K562 (cell line): ENCODE measurements around the gene TMEM135. TPM values are rescaled to one million over a fixed set of nuclear protein-coding genes. Genes with fewer than 3 reads are reported as not detected.
A peak's percentile ranks its signal among the peaks of the same experiment; 100 is the strongest.

ENCODE experiments used
- CBFA2T2 ChIP-seq: fragments of 450-650 bp; conservative IDR thresholded peaks from 2 replicates; pipeline ENCODE4 v1.6.1; 2017; ENCODE audit warnings: mild to moderate bottlenecking
- CEBPZ ChIP-seq: fragments of 150-350 bp; IDR thresholded peaks from 2 replicates; pipeline ENCODE4 v1.6.1; 2014; ENCODE audit warnings: low read depth, mild to moderate bottlenecking, low read length, borderline replicate concordance
- CHD2 ChIP-seq: IDR thresholded peaks from 2 replicates; pipeline ENCODE4 v1.6.1; 2011; ENCODE audit warnings: low read depth, low read length
- CREB1 ChIP-seq, 2 experiments: sonication (generic) in 1 of 2; formaldehyde crosslinking in 1 of 2; IDR thresholded peaks; 2 replicates each; pipeline versions ENCODE4 v1.6.1 to v1.8.0; 2012 to 2022; ENCODE audit warnings: inconsistent platforms in 1 of 2, mild to moderate bottlenecking in 1 of 2, missing genetic modification reagents in 1 of 2, moderate library complexity in 1 of 2
- ETV1 ChIP-seq: fragments of 450-650 bp; conservative IDR thresholded peaks from 2 replicates; pipeline ENCODE4 v1.6.1; 2016; ENCODE audit warnings: missing genetic modification characterization, control low read depth, low read depth, missing compliant biosample characterization
- KLF16 ChIP-seq: IDR thresholded peaks from 2 replicates; pipeline ENCODE4 v1.6.1; 2016; ENCODE audit warnings: antibody characterized with exemption
- NCOA1 ChIP-seq: fragments of 450-650 bp; IDR thresholded peaks from 2 replicates; pipeline ENCODE4 v1.6.1; 2016; ENCODE audit warnings: low read depth
- SNRNP70 ChIP-seq: fragments of 200-400 bp; formaldehyde crosslinking; optimal IDR thresholded peaks from 2 replicates; pipeline ENCODE3; 2017; ENCODE audit warnings: low read depth, low read length
- STAT5B ChIP-seq: fragments of 250-450 bp; sonication (Bioruptor Pico); IDR thresholded peaks from 2 replicates; pipeline ENCODE4 v1.8.0; 2021; ENCODE audit warnings: mild to moderate bottlenecking, inconsistent platforms
- WHSC1 ChIP-seq: IDR thresholded peaks from one replicate; pipeline ENCODE4 v1.6.1; 2012; ENCODE audit warnings: low read length, control low read depth, inconsistent platforms
- ZNF23 ChIP-seq: fragments of 250-450 bp; sonication (Bioruptor Pico); IDR thresholded peaks from 2 replicates; pipeline ENCODE4 v1.4.0; 2020; ENCODE audit warnings: mild to moderate bottlenecking
- ZNF407 ChIP-seq: fragments of 450-650 bp; IDR thresholded peaks from 2 replicates; pipeline ENCODE4 v1.6.1; 2016; ENCODE audit warnings: low read depth
- ZNF79 ChIP-seq: fragments of 250-450 bp; sonication (Bioruptor Pico); IDR thresholded peaks from 2 replicates; pipeline ENCODE4 v1.4.0; 2020; ENCODE audit warnings: low read depth, mild to moderate bottlenecking, moderate library complexity
- polyA plus RNA-seq, 8 experiments: library from polyadenylated mRNA; depleted of rRNA in 4 of 8; stranded (reverse) in 5 of 8; unstranded in 3 of 8; fragments of >200 nt; fragmentation: Nextera tagmentation in 2 of 8; fragmentation: Illumina TruSeq in 1 of 8; extraction: Ambion mirVana in 2 of 8; extraction: Trizol in 1 of 8; gene quantifications; 2 replicates each; pipeline versions ENCODE4 v1.2.1 to v1.2.3, GENCODE V29; 2011 to 2014; ENCODE audit warnings: inconsistent platforms in 1 of 8, missing spikeins in 1 of 8
- total RNA-seq, 7 experiments: library from RNA; depleted of rRNA in 6 of 7; stranded (reverse); fragments of >200 nt in 6 of 7; fragmentation: Illumina TruSeq in 2 of 7; extraction: Trizol in 2 of 7; gene quantifications; 2 replicates each; pipeline versions ENCODE4 v1.2.1 to v1.2.3, GENCODE V29; 2011 to 2021; ENCODE audit warnings: low replicate concordance in 1 of 7

TMEM135 gene
- total and polyA plus RNA-seq, 9 of the 15 experiments (the other 6 are each of a cell fraction or from before 2014, with no cell fraction given), result 17.3 to 53.6 (median 24.9) TPM

GRCh38 chr11:87352759-87353707, 315.3 kb downstream of the TMEM135 start (continued):
- no peak for TF ChIP-seq ZNF407
- TF ChIP-seq CHD2, result no peak
- no peak for TF ChIP-seq ETV1
- peak; percentile 19; the same call in 1 of the 2 replicates for TF ChIP-seq KLF16
- TF ChIP-seq NCOA1, result no peak
- TF ChIP-seq WHSC1, result no peak
- TF ChIP-seq CREB1 (IDR thresholded peaks at IDR 0.05), result 0 out of 2 replicates have a peak, but pooled peaks have one; percentile 20
- no peak for TF ChIP-seq CREB1 (CRISPR knock-in tag; IDR thresholded peaks at IDR 0.05)
- TF ChIP-seq CEBPZ, result no peak
- TF ChIP-seq SNRNP70, result no peak
- TF ChIP-seq ZNF79, result no peak
- TF ChIP-seq CBFA2T2, result no peak
- no peak for TF ChIP-seq STAT5B (CRISPR knock-in tag)
- TF ChIP-seq ZNF23, result no peak
